Endothelial cell of umbilical vein (primary cell): ENCODE data around the gene NBPF9.
"Not testable (repeated sequence)": the region's sequence is repeated elsewhere in the genome, so short reads cannot be mapped to it uniquely, and the experiment has no call there.

Experiments
- EZH2 ChIP-seq: IDR thresholded peaks from 2 replicates; pipeline ENCODE4 v1.6.1; 2012; ENCODE audit warnings: borderline replicate concordance, low read depth, mild to moderate bottlenecking, moderate library complexity, low read length, inconsistent platforms; ENCODE audit not compliant: severe bottlenecking
- GATA2 ChIP-seq: IDR thresholded peaks from 2 replicates; pipeline ENCODE4 v1.7.0; 2011; ENCODE audit warnings: low read depth, mild to moderate bottlenecking, moderate library complexity, mixed read lengths, low read length; ENCODE audit not compliant: insufficient read length, insufficient read depth
- JUN ChIP-seq: IDR thresholded peaks from 2 replicates; pipeline ENCODE4 v1.6.1; 2011; ENCODE audit warnings: borderline replicate concordance, low read depth; ENCODE audit not compliant: insufficient read length, insufficient read depth
- MAX ChIP-seq: IDR thresholded peaks from 2 replicates; pipeline ENCODE4 v1.6.1; 2011; ENCODE audit not compliant: insufficient read depth, insufficient read length
- POLR2A ChIP-seq: IDR thresholded peaks from 2 replicates; pipeline ENCODE4 v1.6.1; 2012; ENCODE audit warnings: low read depth, mild to moderate bottlenecking, control low read depth, low read length
- POLR2AphosphoS5 ChIP-seq: IDR thresholded peaks from 2 replicates; pipeline ENCODE4 v1.6.1; 2012; ENCODE audit warnings: low read depth, mild to moderate bottlenecking, control low read depth, low read length, moderate library complexity; ENCODE audit not compliant: insufficient read depth
- TF ChIP-seq, protein P1 (sequence below), 2 donors: IDR thresholded peaks; 1 replicate in 1 of 2; 2 replicates in 1 of 2; pipeline ENCODE4 v1.5.1; 2011; ENCODE audit warnings: low read length in 2 of 2, mild to moderate bottlenecking in 2 of 2, moderate library complexity in 2 of 2, control low read depth in 1 of 2, inconsistent platforms in 1 of 2, low read depth in 1 of 2; ENCODE audit not compliant: insufficient read depth in 1 of 2; ENCODE audit errors: extremely low read depth in 1 of 2

GRCh38 chr1:149098276-149098675, 5.1 kb downstream of the NBPF9 start:
- TF ChIP-seq, protein P1, sequence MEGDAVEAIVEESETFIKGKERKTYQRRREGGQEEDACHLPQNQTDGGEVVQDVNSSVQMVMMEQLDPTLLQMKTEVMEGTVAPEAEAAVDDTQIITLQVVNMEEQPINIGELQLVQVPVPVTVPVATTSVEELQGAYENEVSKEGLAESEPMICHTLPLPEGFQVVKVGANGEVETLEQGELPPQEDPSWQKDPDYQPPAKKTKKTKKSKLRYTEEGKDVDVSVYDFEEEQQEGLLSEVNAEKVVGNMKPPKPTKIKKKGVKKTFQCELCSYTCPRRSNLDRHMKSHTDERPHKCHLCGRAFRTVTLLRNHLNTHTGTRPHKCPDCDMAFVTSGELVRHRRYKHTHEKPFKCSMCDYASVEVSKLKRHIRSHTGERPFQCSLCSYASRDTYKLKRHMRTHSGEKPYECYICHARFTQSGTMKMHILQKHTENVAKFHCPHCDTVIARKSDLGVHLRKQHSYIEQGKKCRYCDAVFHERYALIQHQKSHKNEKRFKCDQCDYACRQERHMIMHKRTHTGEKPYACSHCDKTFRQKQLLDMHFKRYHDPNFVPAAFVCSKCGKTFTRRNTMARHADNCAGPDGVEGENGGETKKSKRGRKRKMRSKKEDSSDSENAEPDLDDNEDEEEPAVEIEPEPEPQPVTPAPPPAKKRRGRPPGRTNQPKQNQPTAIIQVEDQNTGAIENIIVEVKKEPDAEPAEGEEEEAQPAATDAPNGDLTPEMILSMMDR (IDR thresholded peaks at IDR 0.05; ENCODE audit: extremely low read depth in 1 of 2, insufficient read depth in 1 of 2, low read depth in 1 of 2, low read length in 2 of 2) = not testable (repeated sequence)
- TF ChIP-seq EZH2, POLR2AphosphoS5, POLR2A, MAX, JUN, GATA2: not testable (repeated sequence)
